KMS-11 (cell line): ENCODE data around the gene MINK1.
"Not testable (repeated sequence)": the region's sequence is repeated elsewhere in the genome, so short reads cannot be mapped to it uniquely, and the experiment has no call there.

ENCODE experiments used
- H2AFZ ChIP-seq: fragments of 200-600 bp; sonication (generic); 2 replicates; pipeline ENCODE4 v1.6.1; 2016; ENCODE audit warnings: antibody characterized with exemption, mixed run types, low read depth
- H3K27ac ChIP-seq: fragments of 200-600 bp; sonication (generic); 2 replicates; pipeline ENCODE4 v1.6.1; 2016; ENCODE audit warnings: mild to moderate bottlenecking, mixed run types
- H3K27me3 ChIP-seq: fragments of 200-600 bp; sonication (generic); 2 replicates; pipeline ENCODE4 v1.6.1; 2017; ENCODE audit warnings: mild to moderate bottlenecking, low read depth, mixed run types, moderate library complexity; ENCODE audit not compliant: insufficient read depth
- H3K36me3 ChIP-seq: fragments of 200-600 bp; sonication (generic); 2 replicates; pipeline ENCODE4 v1.6.1; 2017; ENCODE audit warnings: mild to moderate bottlenecking, mixed run types; ENCODE audit not compliant: insufficient read depth
- H3K4me1 ChIP-seq: fragments of 200-600 bp; sonication (generic); 2 replicates; pipeline ENCODE4 v1.6.1; 2016; ENCODE audit warnings: mild to moderate bottlenecking, low read depth, mixed run types; ENCODE audit not compliant: poor library complexity, severe bottlenecking
- H3K4me2 ChIP-seq: fragments of 200-600 bp; sonication (generic); 2 replicates; pipeline ENCODE4 v1.7.0; 2016; ENCODE audit warnings: mild to moderate bottlenecking, mixed run types
- H3K4me3 ChIP-seq: fragments of 200-600 bp; sonication (generic); IDR thresholded peaks from 2 replicates; pipeline ENCODE4 v1.6.1; 2017; ENCODE audit warnings: low read depth, low read length, mixed read lengths; ENCODE audit not compliant: insufficient read depth
- H3K79me2 ChIP-seq: fragments of 200-600 bp; sonication (generic); 2 replicates; pipeline ENCODE4 v1.6.1; 2016; ENCODE audit warnings: low read depth, mixed run types; ENCODE audit not compliant: insufficient read depth
- H3K9ac ChIP-seq: fragments of 200-600 bp; sonication (generic); 2 replicates; pipeline ENCODE4 v1.6.1; 2016; ENCODE audit warnings: mild to moderate bottlenecking, mixed run types
- H4K20me1 ChIP-seq: fragments of 200-600 bp; sonication (generic); 2 replicates; pipeline ENCODE4 v1.6.1; 2016; ENCODE audit warnings: mild to moderate bottlenecking, mixed run types; ENCODE audit not compliant: insufficient read depth
- TF ChIP-seq, protein P1 (sequence below): fragments of 200-600 bp; sonication (generic); conservative IDR thresholded peaks from 2 replicates; pipeline ENCODE4 v1.6.1; 2017; ENCODE audit warnings: low read depth, mild to moderate bottlenecking, antibody characterized with exemption, low read length, moderate library complexity, mixed read lengths

MINK1 gene

DNA sequence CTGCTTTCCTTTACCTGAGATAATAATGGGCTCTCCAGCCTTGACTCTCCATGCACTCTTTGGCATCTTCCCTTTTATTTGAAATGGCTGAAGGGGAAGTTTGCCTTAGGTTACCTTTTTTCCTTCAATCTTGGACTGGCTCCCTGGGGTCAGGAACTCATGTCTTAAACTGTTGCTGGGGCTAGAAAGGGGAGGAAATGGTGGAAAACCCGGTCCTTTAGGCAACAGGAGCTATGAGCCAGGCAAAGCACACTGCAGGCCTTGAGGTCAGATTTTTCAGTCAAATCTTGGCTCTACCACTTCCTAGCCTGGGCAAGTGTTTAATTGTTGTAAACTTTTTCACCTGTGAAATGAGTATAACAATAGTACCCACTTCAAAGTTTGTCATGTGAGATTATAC, 30.2 kb downstream of the MINK1 start:
- Histone ChIP-seq H2AFZ (no peak overlapping the region), H3K4me3 (no peak overlapping the region), H3K27ac (no peak overlapping the region), H3K9ac (no peak overlapping the region), H4K20me1 (no peaks in the 10 kb centered on the region), H3K4me1 (no peaks in the 10 kb centered on the region), H3K27me3 (no peaks in the 10 kb centered on the region), H3K4me2 (no peak overlapping the region), H3K36me3 (no peaks in the 10 kb centered on the region), H3K79me2 (no peaks in the 10 kb centered on the region)
- TF ChIP-seq, protein P1, sequence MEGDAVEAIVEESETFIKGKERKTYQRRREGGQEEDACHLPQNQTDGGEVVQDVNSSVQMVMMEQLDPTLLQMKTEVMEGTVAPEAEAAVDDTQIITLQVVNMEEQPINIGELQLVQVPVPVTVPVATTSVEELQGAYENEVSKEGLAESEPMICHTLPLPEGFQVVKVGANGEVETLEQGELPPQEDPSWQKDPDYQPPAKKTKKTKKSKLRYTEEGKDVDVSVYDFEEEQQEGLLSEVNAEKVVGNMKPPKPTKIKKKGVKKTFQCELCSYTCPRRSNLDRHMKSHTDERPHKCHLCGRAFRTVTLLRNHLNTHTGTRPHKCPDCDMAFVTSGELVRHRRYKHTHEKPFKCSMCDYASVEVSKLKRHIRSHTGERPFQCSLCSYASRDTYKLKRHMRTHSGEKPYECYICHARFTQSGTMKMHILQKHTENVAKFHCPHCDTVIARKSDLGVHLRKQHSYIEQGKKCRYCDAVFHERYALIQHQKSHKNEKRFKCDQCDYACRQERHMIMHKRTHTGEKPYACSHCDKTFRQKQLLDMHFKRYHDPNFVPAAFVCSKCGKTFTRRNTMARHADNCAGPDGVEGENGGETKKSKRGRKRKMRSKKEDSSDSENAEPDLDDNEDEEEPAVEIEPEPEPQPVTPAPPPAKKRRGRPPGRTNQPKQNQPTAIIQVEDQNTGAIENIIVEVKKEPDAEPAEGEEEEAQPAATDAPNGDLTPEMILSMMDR: no peak

DNA sequence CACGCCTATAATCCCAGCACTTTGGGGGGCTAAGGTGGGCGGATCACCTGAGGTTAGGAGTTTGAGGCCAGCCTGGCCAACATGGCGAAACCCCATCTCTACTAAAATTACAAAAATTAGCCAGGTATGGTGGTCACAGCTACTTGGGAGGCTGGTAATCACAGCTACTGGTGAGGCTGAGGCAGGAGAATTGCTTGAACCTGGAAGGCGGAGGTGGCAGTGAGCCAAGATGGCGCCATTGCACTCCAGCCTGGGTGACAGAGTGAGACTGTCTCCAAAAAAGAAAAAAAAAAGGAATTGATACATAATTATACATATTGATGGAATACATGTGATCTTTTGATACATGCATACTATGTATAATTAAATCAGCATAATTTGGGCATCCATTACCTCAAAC, 34.4 kb downstream of the MINK1 start:
- not testable (repeated sequence) for H3K9ac ChIP-seq, H3K27ac ChIP-seq, H3K4me2 ChIP-seq, H3K36me3 ChIP-seq, H3K79me2 ChIP-seq, H3K4me3 ChIP-seq, H4K20me1 ChIP-seq, H3K4me1 ChIP-seq, H3K27me3 ChIP-seq, H2AFZ ChIP-seq

DNA sequence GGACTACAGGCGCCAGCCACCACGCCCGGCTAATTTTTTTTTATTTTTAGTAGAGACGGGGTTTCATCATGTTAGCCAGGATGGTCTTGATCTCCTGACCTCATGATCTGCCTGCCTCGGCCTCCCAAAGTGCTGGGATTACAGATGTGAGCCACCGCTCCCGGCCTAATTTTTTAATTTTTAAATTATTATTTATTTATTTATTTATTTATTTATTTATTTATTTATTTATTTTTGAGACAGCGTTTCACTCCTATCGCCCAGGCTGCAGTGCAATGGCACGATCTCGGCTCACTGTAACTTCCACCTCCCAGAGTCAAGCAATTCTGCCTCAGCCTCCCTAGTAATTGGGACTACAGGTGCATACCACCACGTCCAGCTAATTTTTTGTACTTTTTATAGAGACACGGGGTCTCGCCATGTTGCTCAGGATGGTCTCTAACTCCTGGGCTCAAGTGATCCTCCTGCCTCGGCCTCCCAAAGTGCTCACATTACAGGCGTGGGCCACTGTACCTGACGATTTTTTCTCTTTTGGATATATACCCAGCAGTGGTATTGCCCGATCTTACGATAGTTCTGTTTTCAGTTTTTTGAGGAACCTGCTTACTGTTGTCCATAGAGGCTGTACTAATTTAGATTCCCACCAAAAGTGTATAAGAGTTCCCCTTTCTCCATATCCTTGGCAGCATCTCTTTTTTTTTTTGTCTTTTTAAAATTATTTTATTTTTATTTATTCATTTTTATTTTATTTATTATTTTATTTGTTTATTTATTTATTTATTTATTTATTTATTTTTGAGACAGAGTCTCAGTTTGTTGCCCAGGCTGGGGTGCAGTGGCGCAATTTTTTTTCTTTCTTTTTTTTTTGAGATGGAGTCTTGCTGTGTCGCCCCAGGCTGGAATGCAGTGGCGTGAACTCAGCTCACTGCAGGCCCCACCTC, 36.2 kb downstream of the MINK1 start:
- not testable (repeated sequence) for H3K9ac ChIP-seq, H3K36me3 ChIP-seq

DNA sequence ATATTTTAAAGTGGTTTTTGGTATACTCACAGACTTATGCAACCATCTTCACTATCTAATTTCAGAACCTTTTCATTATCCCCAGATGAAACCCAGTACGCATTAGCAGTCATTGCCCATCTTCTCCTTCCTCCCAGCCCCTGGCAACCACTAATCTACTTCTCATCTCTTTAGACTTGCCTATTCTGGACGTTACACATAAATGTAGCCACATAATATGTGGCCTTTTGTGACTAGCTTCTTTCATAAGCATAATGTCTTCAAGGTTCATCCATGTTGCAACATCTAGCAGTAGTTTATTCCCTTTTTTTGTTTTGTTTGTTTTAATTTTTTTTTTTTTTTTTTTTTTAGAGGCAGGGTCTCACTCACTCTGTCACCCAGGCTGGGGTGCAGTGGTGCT, 37.7 kb downstream of the MINK1 start:
- Histone ChIP-seq H3K4me1 (no peaks in the 10 kb centered on the region), H4K20me1 (no peaks in the 10 kb centered on the region)
- TF ChIP-seq, protein P1: no peak

More for the DNA sequence above, 36.2 kb downstream of the MINK1 start:
- not testable (repeated sequence) for H3K27ac ChIP-seq, H2AFZ ChIP-seq, H3K4me2 ChIP-seq, H3K4me3 ChIP-seq, H3K27me3 ChIP-seq, H3K79me2 ChIP-seq, H3K4me1 ChIP-seq, H4K20me1 ChIP-seq

DNA sequence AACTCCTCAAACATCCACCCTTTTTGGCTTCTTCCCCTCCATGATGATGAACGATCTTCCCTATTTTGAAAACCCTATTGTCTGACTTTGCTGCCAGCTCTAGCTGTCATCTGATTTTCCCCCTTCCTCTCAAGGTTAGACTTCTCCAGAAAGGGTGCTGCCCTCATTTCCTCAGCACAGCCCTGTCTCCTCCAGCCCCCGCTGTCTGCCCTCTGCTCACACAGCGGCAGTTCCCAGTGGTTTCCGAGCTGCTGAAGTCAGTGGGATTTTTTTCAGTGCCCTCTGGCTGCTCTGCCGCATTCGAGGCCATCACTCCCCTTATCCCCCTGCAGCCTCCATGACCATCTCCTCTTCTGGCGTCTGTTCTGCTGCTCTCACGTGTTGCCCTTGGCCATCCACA, 39.6 kb downstream of the MINK1 start:
- Histone ChIP-seq H3K4me2 (no peak overlapping the region), H3K9ac (no peak overlapping the region), H2AFZ (no peak overlapping the region), H3K36me3 (no peaks in the 10 kb centered on the region), H3K27ac (no peak overlapping the region), H3K79me2 (no peaks in the 10 kb centered on the region), H3K4me3 (no peak overlapping the region), H3K4me1 (no peaks in the 10 kb centered on the region), H4K20me1 (no peaks in the 10 kb centered on the region), H3K27me3 (no peaks in the 10 kb centered on the region)
- TF ChIP-seq, protein P1: no peak

More for the DNA sequence above, 37.7 kb downstream of the MINK1 start:
- Histone ChIP-seq H3K4me2 (no peak overlapping the region), H3K27ac (no peak overlapping the region), H3K9ac (no peak overlapping the region), H3K27me3 (no peaks in the 10 kb centered on the region), H3K36me3 (no peaks in the 10 kb centered on the region), H2AFZ (no peak overlapping the region), H3K79me2 (no peaks in the 10 kb centered on the region), H3K4me3 (no peak overlapping the region)
